OCI-LY1 (cell line): ENCODE data around the gene BEST3.

Experiments
- CTCF ChIP-seq: fragments of 200-600 bp; sonication (generic), shearing (Covaris generic); IDR thresholded peaks from 2 replicates; pipeline ENCODE4 v1.5.1; 2017; ENCODE audit warnings: mild to moderate bottlenecking, antibody characterized with exemption, low read length, moderate library complexity, mixed read lengths
- EZH2 ChIP-seq: fragments of 200-600 bp; sonication (generic), shearing (Covaris generic); IDR thresholded peaks from 2 replicates; pipeline ENCODE4 v1.8.0; 2017; ENCODE audit warnings: borderline replicate concordance, mixed run types, mild to moderate bottlenecking, antibody characterized with exemption, low read length, moderate library complexity, mixed read lengths

- no peak for TF ChIP-seq CTCF
- TF ChIP-seq EZH2 = no peak
These were observed 37.7 kb downstream of the BEST3 start for GRCh38 chr12:69661386-69661785.
